CD4-positive, alpha-beta memory T cell (primary cell): ENCODE results near the gene COL5A1. TPM values are rescaled to one million over a fixed set of nuclear protein-coding genes. Genes with fewer than 3 reads are reported as not detected.

Source experiments
- CTCF ChIA-PET: fragments of 350-600 bp; sonication (Branson Sonifier 250); formaldehyde crosslinking; loops from one replicate; lab custom pipeline; 2021; ENCODE audit warnings: inconsistent platforms; ENCODE audit not compliant: partially characterized antibody; lab: Charles Lee
- POLR2A ChIA-PET: fragments of 350-600 bp; sonication (Branson Sonifier 250); formaldehyde crosslinking; loops from one replicate; lab custom pipeline; 2021; ENCODE audit not compliant: partially characterized antibody; lab: Charles Lee
- DNase-seq, 5 donors: peaks; one replicate each; pipeline versions ENCODE4 v3.0.0 to v3.0.0-alpha.2; 2020 to 2022; ENCODE audit warnings: mixed read lengths in 1 of 5
- H3K27ac ChIP-seq: one replicate; pipeline ENCODE4 v1.7.0; 2013; ENCODE audit warnings: low read depth, low read length
- H3K27me3 ChIP-seq: 2 replicates; pipeline ENCODE4 v1.7.0; 2013; ENCODE audit warnings: mild to moderate bottlenecking, low read length, moderate library complexity; ENCODE audit not compliant: insufficient read depth
- H3K36me3 ChIP-seq: 2 replicates; pipeline ENCODE4 v1.7.0; 2013; ENCODE audit warnings: mild to moderate bottlenecking, low read length, moderate library complexity; ENCODE audit not compliant: insufficient read depth
- H3K4me1 ChIP-seq: 2 replicates; pipeline ENCODE4 v1.7.0; 2013; ENCODE audit warnings: mild to moderate bottlenecking, low read length, moderate library complexity; ENCODE audit not compliant: insufficient read depth
- H3K4me3 ChIP-seq, 2 donors: one replicate each; pipeline ENCODE4 v1.7.0; 2013; ENCODE audit warnings: low read length in 2 of 2, mild to moderate bottlenecking in 1 of 2
- H3K9me3 ChIP-seq, 2 donors: one replicate each; pipeline ENCODE4 v1.7.0; 2013; ENCODE audit warnings: low read length in 2 of 2, control low read depth in 1 of 2; ENCODE audit not compliant: control insufficient read depth in 1 of 2
- H3K27ac Mint-ChIP-seq, 7 donors: one replicate each; pipeline ENCODE4 v1.8.0; 2020 to 2021; ENCODE audit warnings: mixed read lengths in 7 of 7, mild to moderate bottlenecking in 6 of 7, inconsistent platforms in 3 of 7, moderate library complexity in 3 of 7
- H3K27me3 Mint-ChIP-seq, 2 donors: one replicate each; pipeline ENCODE4 v1.8.0; 2020 to 2021; ENCODE audit warnings: mixed read lengths in 2 of 2
- H3K36me3 Mint-ChIP-seq, 2 donors: one replicate each; pipeline ENCODE4 v1.8.0; 2020 to 2021; ENCODE audit warnings: mixed read lengths in 2 of 2, inconsistent platforms in 1 of 2, mild to moderate bottlenecking in 1 of 2
- H3K4me1 Mint-ChIP-seq, 4 donors: one replicate each; pipeline ENCODE4 v1.8.0; 2020 to 2021; ENCODE audit warnings: mixed read lengths in 4 of 4, mild to moderate bottlenecking in 1 of 4
- H3K4me3 Mint-ChIP-seq, 8 donors: one replicate each; pipeline ENCODE4 v1.8.0; 2020 to 2021; ENCODE audit warnings: mixed read lengths in 8 of 8, mild to moderate bottlenecking in 7 of 8, moderate library complexity in 6 of 8, inconsistent platforms in 3 of 8
- H3K9me3 Mint-ChIP-seq, 8 donors: one replicate each; pipeline ENCODE4 v1.8.0; 2020 to 2021; ENCODE audit warnings: mixed read lengths in 8 of 8, mild to moderate bottlenecking in 5 of 8, inconsistent platforms in 3 of 8, moderate library complexity in 1 of 8
- intact Hi-C: fragments of 100-400 bp; cut with micrococcal nuclease; formaldehyde crosslinking; loops from one replicate; pipeline ENCODE4 v1.15.1; 2023
- polyA plus RNA-seq, 2 donors: library from polyadenylated mRNA; unstranded; fragments of 300-500 nt; fragmentation: Illumina TruSeq; gene quantifications; one replicate each; pipeline ENCODE4 v1.2.3, GENCODE V29; 2021
- total RNA-seq, 2 experiments: library from RNA; stranded (reverse); gene quantifications; one replicate each; pipeline ENCODE4 v1.2.3, GENCODE V29; 2021

The COL5A1 gene
- total and polyA plus RNA-seq, 4 experiments from 2014 or later = 0.36 to 1.6 (median 1.5) TPM; not detected in 1

- ChIA-PET POLR2A (no interaction called here), CTCF (no interaction called here)
- no peaks in the 10 kb centered on the region for H3K36me3 ChIP-seq
- no peaks in the 10 kb centered on the region for H3K4me1 ChIP-seq
- no peak for DNase-seq
- H3K4me3 ChIP-seq = no peak overlapping the region
- no peaks in the 10 kb centered on the region for H3K27me3 ChIP-seq
- intact Hi-C loops = no loop called here
- Mint-ChIP-seq H3K9me3 (peaks cover 0 to 2% (median 0%) of the 10 kb centered on the region in 8 donors), H3K4me1 (no peaks in the 10 kb centered on the region), H3K4me3 (no peak overlapping the region), H3K27ac (no peak overlapping the region), H3K36me3 (no peaks in the 10 kb centered on the region), H3K27me3 (no peaks in the 10 kb centered on the region)
- no peaks in the 10 kb centered on the region for H3K9me3 ChIP-seq
- no peak overlapping the region for H3K27ac ChIP-seq
Observed at GRCh38 chr9:134748591-134748990, 107.0 kb downstream of the COL5A1 start.

DNA sequence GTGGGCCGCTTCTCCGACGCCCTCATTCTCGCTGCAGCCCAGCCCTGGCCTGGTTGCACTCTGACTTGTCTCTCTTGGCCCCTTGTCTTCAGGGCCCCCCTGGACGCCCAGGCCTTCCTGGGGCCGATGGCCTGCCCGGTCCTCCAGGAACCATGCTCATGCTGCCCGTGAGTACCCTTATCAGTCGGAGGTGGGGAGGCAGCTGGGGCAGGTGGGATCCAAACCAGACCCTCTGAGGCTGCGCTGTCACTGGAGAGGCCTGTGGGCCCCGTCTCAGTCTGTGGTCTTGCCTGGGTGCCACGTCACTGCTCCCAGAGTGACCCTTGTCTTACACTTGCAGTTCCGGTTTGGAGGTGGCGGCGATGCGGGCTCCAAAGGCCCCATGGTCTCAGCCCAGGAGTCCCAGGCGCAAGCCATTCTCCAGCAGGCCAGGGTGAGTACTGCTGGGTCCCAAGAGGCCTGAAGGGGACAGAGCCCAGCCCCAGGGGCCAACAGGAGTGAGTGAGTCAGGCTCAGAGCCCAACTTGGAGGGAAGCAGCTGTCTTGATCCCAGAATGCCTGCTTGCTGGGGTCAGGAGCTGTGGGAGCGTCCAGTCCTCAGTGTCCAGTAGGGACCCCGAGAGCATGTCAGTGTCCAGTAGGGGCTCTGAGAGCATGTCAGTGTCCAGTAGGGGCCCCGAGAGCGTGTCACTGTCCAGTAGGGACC lies 109.0 kb downstream of the COL5A1 start:
- Mint-ChIP-seq H3K4me3 (no peak overlapping the region), H3K27ac (no peak overlapping the region), H3K27me3 (peaks cover 0 to under 1% of the 10 kb centered on the region in 2 donors), H3K36me3 (no peaks in the 10 kb centered on the region), H3K4me1 (no peaks in the 10 kb centered on the region), H3K9me3 (peaks cover 0 to 2% (median 0%) of the 10 kb centered on the region in 8 donors)
- CTCF ChIA-PET = no interaction called here
- DNase-seq = no peak
- Histone ChIP-seq H3K27me3 (no peaks in the 10 kb centered on the region), H3K27ac (no peak overlapping the region), H3K4me1 (no peaks in the 10 kb centered on the region), H3K4me3 (no peak overlapping the region), H3K36me3 (no peaks in the 10 kb centered on the region), H3K9me3 (no peaks in the 10 kb centered on the region)
- intact Hi-C loops = no loop called here
- POLR2A ChIA-PET = no interaction called here

GRCh38 chr9:134751622-134752021 lies 110.0 kb downstream of the COL5A1 start:
- CTCF ChIA-PET = no interaction called here
- no peaks in the 10 kb centered on the region for H3K27me3 ChIP-seq
- POLR2A ChIA-PET = no interaction called here
- no peaks in the 10 kb centered on the region for H3K4me1 ChIP-seq
- no peaks in the 10 kb centered on the region for H3K9me3 ChIP-seq
- Mint-ChIP-seq H3K36me3 (no peaks in the 10 kb centered on the region), H3K4me3 (no peak overlapping the region), H3K9me3 (peaks cover 0 to 2% (median 0%) of the 10 kb centered on the region in 8 donors), H3K4me1 (no peaks in the 10 kb centered on the region), H3K27me3 (peaks cover 0 to 3% of the 10 kb centered on the region in 2 donors), H3K27ac (no peak overlapping the region)
- no peak overlapping the region for H3K27ac ChIP-seq
- H3K4me3 ChIP-seq = no peak overlapping the region
- DNase-seq = no peak
- intact Hi-C loops = no loop called here
- H3K36me3 ChIP-seq = no peaks in the 10 kb centered on the region

DNA sequence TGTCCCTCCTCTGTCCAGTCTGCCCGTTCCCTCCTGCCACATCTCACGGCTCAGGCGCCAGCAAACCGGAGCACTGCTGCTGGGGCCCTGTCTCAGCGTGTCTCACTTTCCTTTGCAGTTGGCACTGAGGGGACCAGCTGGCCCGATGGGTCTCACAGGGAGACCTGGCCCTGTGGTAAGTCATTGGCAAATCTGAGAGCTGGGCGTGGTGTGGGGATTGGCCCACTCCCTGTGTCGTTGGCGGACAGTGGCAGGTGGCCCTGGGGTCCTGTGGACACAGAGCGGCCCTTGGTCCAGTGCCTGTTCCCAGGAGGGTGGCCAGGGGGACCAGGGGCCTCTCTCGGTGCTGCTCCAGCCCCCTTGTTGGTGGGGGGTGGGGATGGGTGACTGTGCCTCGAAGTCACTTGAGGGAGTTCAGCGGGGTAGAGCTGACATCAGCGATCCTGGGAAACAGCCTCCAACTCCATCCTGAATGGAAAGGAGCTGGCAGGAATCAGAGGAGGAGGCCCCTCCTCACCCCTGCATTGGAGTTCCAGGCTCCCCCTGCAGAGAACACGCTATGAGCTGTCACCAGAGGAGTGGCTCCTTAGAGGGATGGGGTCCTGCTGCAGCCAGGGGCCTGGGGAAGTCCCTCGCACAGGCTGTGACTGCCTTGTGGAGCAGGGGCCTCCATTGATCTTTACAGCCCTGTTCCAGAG lies 111.0 kb downstream of the COL5A1 start:
- intact Hi-C loops = no loop called here
- Mint-ChIP-seq H3K36me3 (no peaks in the 10 kb centered on the region), H3K9me3 (peaks cover 0 to 2% (median 0%) of the 10 kb centered on the region in 8 donors), H3K4me1 (no peaks in the 10 kb centered on the region), H3K27ac (no peak overlapping the region), H3K27me3 (peaks cover 0 to 3% of the 10 kb centered on the region in 2 donors), H3K4me3 (no peak overlapping the region)
- Histone ChIP-seq H3K9me3 (no peaks in the 10 kb centered on the region), H3K4me3 (no peak overlapping the region), H3K4me1 (no peaks in the 10 kb centered on the region), H3K27ac (no peak overlapping the region), H3K27me3 (no peaks in the 10 kb centered on the region), H3K36me3 (no peaks in the 10 kb centered on the region)
- DNase-seq = no peak
- POLR2A ChIA-PET = no interaction called here
- CTCF ChIA-PET = no interaction called here

DNA sequence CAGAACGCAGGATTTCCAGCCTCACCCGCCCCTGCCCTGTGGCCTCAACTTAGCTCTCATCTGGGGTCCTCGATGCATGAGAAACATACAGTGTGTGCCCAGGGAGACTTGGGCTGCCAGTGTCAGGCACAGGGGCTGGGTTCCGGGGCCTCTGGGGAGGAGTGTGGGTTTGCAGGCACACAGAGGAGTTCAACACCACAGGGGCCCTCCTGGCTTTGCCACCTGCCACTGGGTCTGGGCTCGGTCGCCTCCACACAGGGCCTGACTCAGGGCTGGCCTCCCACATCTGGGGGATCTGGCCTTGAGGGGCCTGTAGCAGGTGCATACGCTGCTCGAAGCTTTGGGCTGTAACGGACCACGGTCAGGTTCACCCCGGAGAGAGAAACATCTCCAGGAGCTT lies 111.6 kb downstream of the COL5A1 start:
- DNase-seq = no peak
- H3K27ac ChIP-seq = no peak overlapping the region
- H3K36me3 ChIP-seq = no peaks in the 10 kb centered on the region
- no peaks in the 10 kb centered on the region for H3K4me1 Mint-ChIP-seq
- H3K9me3 ChIP-seq = no peaks in the 10 kb centered on the region
- intact Hi-C loops = no loop called here
- peaks cover 0 to 2% (median 0%) of the 10 kb centered on the region in 8 donors for H3K9me3 Mint-ChIP-seq
- ChIA-PET CTCF (no interaction called here), POLR2A (no interaction called here)
- H3K4me3 ChIP-seq = no peak overlapping the region
- no peak overlapping the region for H3K4me3 Mint-ChIP-seq
- H3K27me3 Mint-ChIP-seq = peaks cover 0 to 3% of the 10 kb centered on the region in 2 donors
- H3K27ac Mint-ChIP-seq = no peak overlapping the region
- H3K36me3 Mint-ChIP-seq = no peaks in the 10 kb centered on the region
- H3K27me3 ChIP-seq = no peaks in the 10 kb centered on the region
- H3K4me1 ChIP-seq = no peaks in the 10 kb centered on the region

DNA sequence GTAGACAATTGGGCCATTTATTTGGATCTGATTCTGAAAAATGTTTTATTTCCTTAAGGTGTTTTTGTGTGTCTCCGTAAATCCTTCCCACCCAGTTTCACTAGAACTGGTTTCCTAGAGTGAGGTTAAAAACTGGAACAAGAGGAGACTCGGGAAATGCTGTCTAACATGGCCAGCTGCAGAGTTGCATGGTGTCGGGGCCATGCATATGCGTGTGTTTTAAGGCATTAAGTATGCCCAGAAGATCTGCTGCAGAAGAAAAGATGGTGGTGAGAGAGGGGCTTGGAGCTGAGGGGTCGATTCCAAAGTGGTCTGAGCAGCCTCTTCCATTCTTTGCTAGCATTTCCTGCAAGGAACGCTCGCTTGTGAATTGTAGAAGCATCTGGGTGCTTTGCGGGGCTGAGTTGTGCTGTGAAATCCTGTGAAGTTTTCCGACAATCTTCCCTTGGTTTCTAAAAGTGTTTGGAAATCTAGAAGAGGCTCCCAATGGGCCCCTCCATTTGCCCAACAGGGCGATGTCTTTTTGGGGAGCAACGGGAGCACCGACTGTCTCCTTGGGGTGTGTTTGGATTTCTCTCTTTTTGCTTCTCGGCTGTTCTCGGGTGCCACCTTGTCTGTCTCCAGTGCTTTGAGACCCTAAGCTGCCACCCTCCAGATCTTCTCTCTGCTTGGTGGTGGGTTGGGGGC lies 113.8 kb downstream of the COL5A1 start:
- H3K27ac Mint-ChIP-seq = no peak overlapping the region
- no peaks in the 10 kb centered on the region for H3K9me3 Mint-ChIP-seq
- H3K4me1 Mint-ChIP-seq = no peaks in the 10 kb centered on the region
- H3K36me3 ChIP-seq = no peaks in the 10 kb centered on the region
- no peak for DNase-seq
- H3K4me1 ChIP-seq = no peaks in the 10 kb centered on the region
- no peaks in the 10 kb centered on the region for H3K9me3 ChIP-seq
- intact Hi-C loops = no loop called here
- CTCF ChIA-PET = no interaction called here
- no peak overlapping the region for H3K27ac ChIP-seq
- H3K4me3 ChIP-seq = no peak overlapping the region
- peaks cover 0 to 3% of the 10 kb centered on the region in 2 donors for H3K27me3 Mint-ChIP-seq
- no peak overlapping the region for H3K4me3 Mint-ChIP-seq
- no peaks in the 10 kb centered on the region for H3K36me3 Mint-ChIP-seq
- POLR2A ChIA-PET = no interaction called here
- H3K27me3 ChIP-seq = no peaks in the 10 kb centered on the region

DNA sequence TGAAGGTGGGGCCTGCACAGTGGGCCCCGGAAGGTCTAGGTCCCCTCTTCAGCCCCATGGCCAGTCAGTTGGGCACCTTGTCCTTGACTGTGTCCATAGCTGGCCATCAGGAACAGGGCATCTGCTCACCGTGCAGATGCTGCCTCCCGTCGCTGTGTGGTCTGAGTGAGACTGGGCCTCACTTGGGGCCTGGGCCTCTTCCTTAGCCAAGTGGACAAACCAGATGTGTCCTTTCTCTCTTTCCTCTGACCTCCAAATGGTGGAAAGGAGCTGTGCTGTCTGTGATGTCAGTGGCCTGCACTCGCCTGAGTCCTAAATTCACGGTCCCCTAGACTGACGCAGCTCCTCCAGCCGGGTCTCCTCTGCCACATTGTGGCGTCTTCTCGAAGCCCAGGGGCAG lies 114.5 kb downstream of the COL5A1 start:
- Mint-ChIP-seq H3K4me3 (peak overlapping the region in 1 of 8 donors; percentile 27), H3K36me3 (no peaks in the 10 kb centered on the region), H3K27ac (no peak overlapping the region), H3K4me1 (no peaks in the 10 kb centered on the region), H3K9me3 (no peaks in the 10 kb centered on the region), H3K27me3 (peaks cover 0 to 3% of the 10 kb centered on the region in 2 donors)
- Histone ChIP-seq H3K27me3 (no peaks in the 10 kb centered on the region), H3K27ac (no peak overlapping the region), H3K9me3 (no peaks in the 10 kb centered on the region), H3K4me3 (no peak overlapping the region), H3K36me3 (no peaks in the 10 kb centered on the region), H3K4me1 (no peaks in the 10 kb centered on the region)
- intact Hi-C loops = no loop called here
- DNase-seq = no peak
- CTCF ChIA-PET = no interaction called here
- POLR2A ChIA-PET = no interaction called here
